Sigmoid colon (tissue), 7 donors: ENCODE measurements around the gene PRAMEF12. TPM values are rescaled to one million over a fixed set of nuclear protein-coding genes. Genes with fewer than 3 reads are reported as not detected.

Source experiments
- DNase-seq: peaks from one replicate; pipeline ENCODE4 v3.0.0-alpha.2; 2019
- H3K27ac ChIP-seq, 4 donors: fragments of 200-600 bp; sonication (generic); one replicate each; pipeline ENCODE4 v1.5.1; 2016 to 2019; ENCODE audit warnings: mild to moderate bottlenecking in 1 of 4
- H3K27me3 ChIP-seq, 3 donors: fragments of 200-600 bp; sonication (generic); one replicate each; pipeline ENCODE4 v1.5.1; 2019; ENCODE audit warnings: mild to moderate bottlenecking in 1 of 3
- H3K36me3 ChIP-seq, 4 donors: fragments of 200-600 bp; sonication (generic); one replicate each; pipeline ENCODE4 v1.5.1; 2016 to 2019
- H3K4me1 ChIP-seq, 4 donors: fragments of 200-600 bp; sonication (generic); one replicate each; pipeline ENCODE4 v1.5.1; 2017 to 2019
- H3K4me3 ChIP-seq, 4 donors: fragments of 200-600 bp; sonication (generic); one replicate each; pipeline ENCODE4 v1.5.1; 2017 to 2019; ENCODE audit warnings: mild to moderate bottlenecking in 2 of 4, moderate library complexity in 1 of 4
- H3K9me3 ChIP-seq, 4 donors: fragments of 200-600 bp in 3 of 4; sonication (generic) in 3 of 4; one replicate each; pipeline versions ENCODE4 v1.5.1 to v1.6.1; 2013 to 2019
- CTCF ChIP-seq, 4 experiments: fragments of 450-650 bp in 3 of 4; fragments of 200-600 bp in 1 of 4; IDR thresholded peaks; one replicate each; pipeline ENCODE4 v1.5.1; 2016 to 2019; ENCODE audit warnings: antibody characterized with exemption in 4 of 4, mild to moderate bottlenecking in 3 of 4, moderate library complexity in 2 of 4
- EP300 ChIP-seq, 4 donors: sonication (generic); formaldehyde crosslinking; IDR thresholded peaks; one replicate each; pipeline ENCODE4 v1.6.1; 2017; ENCODE audit warnings: antibody characterized with exemption in 4 of 4
- POLR2A ChIP-seq, 2 donors: fragments of 450-650 bp; IDR thresholded peaks; one replicate each; pipeline ENCODE4 v1.6.1; 2016; ENCODE audit warnings: antibody characterized with exemption in 2 of 2, mild to moderate bottlenecking in 2 of 2, moderate library complexity in 2 of 2
- POLR2AphosphoS5 ChIP-seq, 4 donors: sonication (generic); formaldehyde crosslinking; IDR thresholded peaks; one replicate each; pipeline ENCODE4 v1.6.1; 2017; ENCODE audit warnings: antibody characterized with exemption in 4 of 4
- WGBS, 2 donors: extraction: QIAGEN DNeasy Blood & Tissue Kit; methylation state at CpG; one replicate each; pipeline ENCODE4 v1.1.7; 2013; 5-methylcytosine and 5-hydroxymethylcytosine counted together
- intact Hi-C: fragments of 100-400 bp; cut with DNase I; formaldehyde crosslinking; loops from one replicate; pipeline ENCODE4 v1.15.1; 2023
- polyA plus RNA-seq, 3 donors: library from polyadenylated mRNA; stranded (reverse); fragments of 200-250 nt; gene quantifications; one replicate each; pipeline ENCODE4 v1.2.3, GENCODE V29; 2013
- total RNA-seq, 4 donors: library from RNA; depleted of rRNA; stranded (reverse); fragments of >200 nt; gene quantifications; one replicate each; pipeline ENCODE4 v1.1.0, GENCODE V29; 2016
- donor health status: healthy with polysubstance abuse.
- donor health status: Bipolar disorder and iron deficiency.
- donor health status: healthy.

The PRAMEF12 gene
- total and polyA plus RNA-seq, 7 donors: not detected

GRCh38 chr1:12774801-12775345, 1.3 kb downstream of the PRAMEF12 start:
- Histone ChIP-seq H3K4me1 (no peaks in the 10 kb centered on the region), H3K9me3 (no peaks in the 10 kb centered on the region), H3K27me3 (no peaks in the 10 kb centered on the region), H3K4me3 (no peak overlapping the region), H3K36me3 (no peaks in the 10 kb centered on the region), H3K27ac (no peak overlapping the region)
- 86 to 91% methylated on average over 5 of the region's 5 CpGs for WGBS, 2 donors
- no peak for DNase-seq
- intact Hi-C loops: no loop called here
- TF ChIP-seq EP300 (IDR thresholded peaks at IDR 0.05): no peak
- TF ChIP-seq POLR2A (IDR thresholded peaks at IDR 0.05): no peak
- TF ChIP-seq CTCF (IDR thresholded peaks at IDR 0.05): no peak
- no peak for TF ChIP-seq POLR2AphosphoS5 (IDR thresholded peaks at IDR 0.05)

GRCh38 chr1:12775443-12775842, 1.9 kb downstream of the PRAMEF12 start:
- no peak for DNase-seq
- intact Hi-C loops: no loop called here
- H3K4me3 ChIP-seq: no peak overlapping the region
- H3K4me1 ChIP-seq: no peaks in the 10 kb centered on the region
- TF ChIP-seq POLR2A (IDR thresholded peaks at IDR 0.05) (no peak), CTCF (IDR thresholded peaks at IDR 0.05) (no peak), POLR2AphosphoS5 (IDR thresholded peaks at IDR 0.05) (no peak), EP300 (IDR thresholded peaks at IDR 0.05) (no peak)
- no peak overlapping the region for H3K27ac ChIP-seq
- no peaks in the 10 kb centered on the region for H3K27me3 ChIP-seq
- no peaks in the 10 kb centered on the region for H3K9me3 ChIP-seq
- no peaks in the 10 kb centered on the region for H3K36me3 ChIP-seq
- 79 to 83% methylated on average over 8 of the region's 8 CpGs for WGBS, 2 donors

- intact Hi-C loops: no loop called here
- Histone ChIP-seq H3K4me3 (no peak overlapping the region), H3K27me3 (no peaks in the 10 kb centered on the region), H3K9me3 (no peaks in the 10 kb centered on the region), H3K36me3 (no peaks in the 10 kb centered on the region), H3K27ac (no peak overlapping the region), H3K4me1 (no peaks in the 10 kb centered on the region)
- 91 to 93% methylated on average over 15 of the region's 15 CpGs for WGBS, 2 donors
- TF ChIP-seq CTCF (IDR thresholded peaks at IDR 0.05) (no peak), POLR2A (IDR thresholded peaks at IDR 0.05) (no peak), EP300 (IDR thresholded peaks at IDR 0.05) (no peak), POLR2AphosphoS5 (IDR thresholded peaks at IDR 0.05) (no peak)
- DNase-seq: no peak
Observed at GRCh38 chr1:12776801-12777557, 3.4 kb downstream of the PRAMEF12 start.

DNA sequence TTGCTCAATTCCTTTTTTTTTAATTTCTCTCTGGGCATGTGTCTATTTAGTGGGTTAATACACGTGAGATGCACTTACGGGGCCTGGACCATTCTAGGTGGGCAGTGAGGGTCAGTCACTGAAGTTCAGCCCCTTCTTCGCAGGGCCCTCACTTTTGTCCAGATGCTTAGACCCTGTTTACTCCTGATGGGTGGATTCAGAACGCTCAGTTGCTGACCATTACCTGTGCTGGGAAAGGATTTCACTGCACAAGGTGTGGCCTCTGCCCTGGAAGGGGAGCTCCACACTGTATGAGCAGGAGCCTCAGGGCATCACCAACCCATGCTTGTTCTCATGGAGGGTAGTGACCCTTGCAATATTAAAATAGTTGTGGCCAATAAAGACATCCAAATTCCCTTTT, 4.5 kb downstream of the PRAMEF12 start:
- Histone ChIP-seq H3K9me3 (no peaks in the 10 kb centered on the region), H3K36me3 (no peaks in the 10 kb centered on the region), H3K27me3 (no peaks in the 10 kb centered on the region), H3K4me3 (no peak overlapping the region), H3K4me1 (no peaks in the 10 kb centered on the region), H3K27ac (no peak overlapping the region)
- DNase-seq: no peak
- WGBS, 2 donors: 80 to 93% methylated on average over 4 of the region's 4 CpGs
- TF ChIP-seq POLR2AphosphoS5 (IDR thresholded peaks at IDR 0.05) (no peak), EP300 (IDR thresholded peaks at IDR 0.05) (no peak), CTCF (IDR thresholded peaks at IDR 0.05) (no peak), POLR2A (IDR thresholded peaks at IDR 0.05) (no peak)
- intact Hi-C loops: no loop called here
